GF-D8 (cell line): ENCODE data around the gene DIDO1.

Source experiments
- DNase-seq: peaks from one replicate; lab custom pipeline; 2025; lab: John Stamatoyannopoulos, UW

DIDO1 gene

GRCh38 chr20:62926229-62927127, at the start of gene DIDO1:
DIDO1 (minus strand) TSS chr20:62926505.
- DNase-seq = peak; percentile 54

- no peak for DNase-seq
Measured at GRCh38 chr20:62975251-62975760, 49.0 kb upstream of the DIDO1 start.

GRCh38 chr20:62972845-62973745, 46.8 kb upstream of the DIDO1 start:
- DNase-seq = no peak

DNA sequence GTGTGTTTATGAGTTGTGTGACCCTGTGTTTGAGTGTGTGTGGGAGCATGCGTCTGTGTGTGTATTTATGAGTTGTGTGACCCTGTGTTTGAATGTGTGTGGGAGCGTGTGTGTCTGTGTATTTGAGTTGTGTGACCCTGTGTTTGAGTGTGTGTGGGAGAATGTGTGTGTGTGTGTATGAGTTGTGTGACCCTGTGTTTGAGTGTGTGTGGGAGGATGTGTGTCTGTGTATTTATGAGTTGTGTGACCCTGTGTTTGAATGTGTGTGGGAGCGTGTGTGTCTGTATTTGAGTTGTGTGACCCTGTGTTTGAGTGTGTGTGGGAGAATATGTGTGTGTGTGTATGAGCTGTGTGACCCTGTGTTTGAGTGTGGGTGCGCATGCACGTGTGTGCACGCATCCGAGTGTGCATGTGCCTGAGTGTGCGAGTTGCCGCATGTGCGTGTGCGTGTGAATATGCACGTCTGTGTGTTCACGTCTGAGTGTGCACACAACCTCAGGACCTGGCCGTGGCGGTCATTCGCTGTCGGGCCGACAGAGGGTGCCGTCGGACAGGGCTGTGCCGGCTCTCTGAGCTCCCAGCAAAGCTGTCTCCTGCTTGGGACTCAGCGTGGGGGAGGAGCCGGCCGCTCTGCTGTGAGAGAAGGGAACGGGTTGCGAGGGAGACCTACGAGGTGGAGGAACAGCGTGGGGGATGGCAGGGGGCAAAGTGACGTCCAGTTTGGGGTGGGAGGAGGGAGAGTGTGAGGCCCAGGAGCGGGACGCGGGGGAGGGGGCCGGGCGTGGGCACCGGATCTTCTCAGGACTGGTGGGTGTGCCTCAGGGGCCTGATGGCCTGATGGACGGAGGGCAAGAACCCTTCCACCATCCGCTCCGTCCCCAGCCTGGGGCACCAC, 45.9 kb upstream of the DIDO1 start:
- peak; percentile 33 for DNase-seq

- no peak for DNase-seq
Measured at GRCh38 chr20:62971211-62971949, 45.1 kb upstream of the DIDO1 start.

DNA sequence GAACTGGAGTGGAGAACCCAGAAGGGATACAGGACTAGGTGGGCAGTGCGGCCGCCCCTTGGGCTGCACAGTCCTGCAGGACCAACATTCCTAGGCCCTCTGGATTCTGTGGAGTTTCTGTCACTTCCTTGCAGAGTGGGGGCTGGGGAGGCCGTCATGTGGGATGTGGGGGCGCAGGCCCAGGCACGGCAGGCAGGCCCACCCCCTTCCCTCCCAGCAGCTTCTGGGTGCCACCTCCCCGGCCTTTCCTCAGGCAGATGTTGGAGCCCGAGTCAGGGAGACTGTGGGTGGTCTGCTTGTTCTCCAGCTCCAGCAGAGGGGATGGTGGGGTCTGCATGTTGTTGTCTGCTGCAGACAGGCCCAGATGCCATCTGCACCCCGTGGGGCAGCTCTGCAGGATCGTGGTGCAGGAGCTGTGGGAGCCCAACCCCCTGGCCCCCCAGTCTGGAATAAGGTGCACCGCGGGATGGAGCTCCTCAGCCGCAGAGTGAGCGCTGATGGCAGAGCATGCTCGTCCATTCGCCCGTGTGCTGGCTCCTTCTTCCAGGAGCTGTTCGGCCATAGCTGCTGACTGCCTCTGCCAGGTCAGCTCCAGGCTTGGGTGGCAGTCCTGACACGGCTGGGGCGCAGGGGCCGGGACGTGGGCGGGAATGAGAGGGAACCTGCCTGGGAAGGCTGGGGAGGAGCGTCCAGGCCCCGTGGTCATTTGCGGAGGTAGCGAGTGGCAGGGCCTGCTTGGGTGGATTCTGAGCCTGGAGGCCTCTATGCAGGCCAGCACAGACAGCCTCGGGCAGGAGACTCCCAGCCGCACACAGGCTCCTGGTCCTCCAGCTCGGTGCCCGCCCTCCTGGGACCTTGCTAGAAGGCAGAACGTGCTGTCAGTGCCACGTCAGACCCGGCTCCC, 44.3 kb upstream of the DIDO1 start:
- no peak for DNase-seq

DNA sequence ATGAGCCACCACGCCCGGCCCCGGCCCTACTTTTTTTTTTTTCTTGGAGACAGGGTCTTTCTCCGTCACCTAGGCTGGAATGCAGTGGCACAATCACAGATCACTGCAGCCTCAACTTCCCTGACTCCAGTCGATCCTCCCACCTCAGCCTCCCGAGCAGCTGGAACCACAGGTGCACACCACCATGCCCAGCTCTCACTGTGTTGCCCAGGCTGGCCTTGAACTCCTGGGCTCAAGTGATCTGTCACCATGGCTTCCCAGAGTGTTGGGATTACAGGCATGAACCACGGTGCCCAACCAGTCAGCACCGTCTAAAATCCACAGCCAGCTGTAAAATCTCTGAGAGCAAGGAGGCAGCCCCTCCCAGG, 43.6 kb upstream of the DIDO1 start:
- no peak for DNase-seq

DNA sequence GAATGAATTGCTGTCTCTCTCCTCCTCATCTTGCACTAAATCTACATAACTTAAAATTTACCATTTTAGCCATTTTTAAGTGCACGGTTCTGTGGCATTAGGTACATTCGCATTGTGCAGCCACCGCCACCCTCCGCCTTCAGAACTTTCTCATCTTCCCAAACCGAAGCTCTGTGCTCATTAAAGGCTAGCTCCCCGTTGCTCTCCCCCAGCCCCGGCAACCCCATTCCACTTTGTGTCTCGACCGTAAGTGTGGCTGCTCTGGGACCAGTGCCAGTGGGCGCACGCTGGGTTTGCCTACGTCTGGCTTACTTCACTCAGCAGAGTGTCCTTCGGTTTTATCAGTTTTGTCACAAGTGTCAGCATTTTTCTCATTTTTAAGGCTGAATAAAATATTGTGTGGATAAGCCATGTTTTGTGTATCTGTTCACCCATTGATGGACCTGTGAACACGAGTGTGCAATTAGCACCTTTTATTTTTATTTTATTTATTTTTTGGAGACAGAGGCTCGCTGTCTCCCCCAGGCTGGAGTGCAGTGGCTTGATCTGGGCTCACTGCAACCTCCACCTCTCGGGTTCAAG, 43.0 kb upstream of the DIDO1 start:
- no peak for DNase-seq

- no peak for DNase-seq
Measured at GRCh38 chr20:62968378-62969178, 42.3 kb upstream of the DIDO1 start.

GRCh38 chr20:62967628-62968351, 41.5 kb upstream of the DIDO1 start:
- no peak for DNase-seq

- no peak for DNase-seq
Measured at GRCh38 chr20:62967149-62967501, 40.8 kb upstream of the DIDO1 start.

DNA sequence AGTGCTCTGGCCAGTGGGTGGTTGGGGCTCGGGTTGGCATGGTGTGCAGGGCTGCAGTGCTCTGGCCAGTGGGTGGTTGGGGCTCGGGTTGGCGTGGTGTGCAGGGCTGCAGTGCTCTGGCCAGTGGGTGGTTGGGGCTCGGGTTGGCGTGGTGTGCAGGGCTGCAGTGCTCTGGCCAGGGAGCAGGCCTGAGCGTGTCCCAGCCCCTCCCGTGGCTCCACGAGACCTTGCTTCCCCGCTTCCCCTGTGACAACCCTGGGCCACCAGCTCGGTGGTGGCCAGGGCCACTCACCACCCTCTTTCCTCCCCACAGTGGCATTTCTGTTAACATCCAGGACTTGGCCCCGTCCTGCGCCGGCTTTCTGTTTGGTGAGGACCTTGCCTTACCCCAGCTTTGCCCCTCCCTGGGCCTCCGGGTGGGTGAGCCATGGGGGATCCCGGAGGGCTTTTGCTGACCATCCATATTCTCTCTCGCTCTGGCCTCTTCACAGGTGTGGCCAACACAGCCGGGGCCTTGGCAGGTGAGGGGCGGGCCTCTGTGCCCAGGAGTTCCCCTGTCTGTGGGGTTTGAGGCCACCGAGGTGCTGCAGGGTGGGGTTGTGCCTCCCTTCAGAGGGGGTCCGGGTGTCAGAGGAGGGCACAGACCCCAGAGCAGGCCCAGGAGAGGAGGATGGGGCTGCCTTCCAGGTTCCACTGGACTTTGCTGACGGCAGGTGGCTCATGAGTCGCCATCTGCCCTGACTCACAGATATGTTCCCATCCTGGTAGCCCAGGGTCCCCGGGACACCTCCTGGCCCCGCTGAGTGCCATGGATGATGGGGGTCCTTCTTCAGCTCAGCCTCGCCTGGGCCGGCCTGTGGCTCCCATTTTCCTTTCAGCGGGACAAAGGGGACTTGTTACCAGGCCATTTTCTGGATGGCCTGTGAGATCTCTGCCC, 40.2 kb upstream of the DIDO1 start:
- no peak for DNase-seq

- DNase-seq = no peak
Measured at GRCh38 chr20:62965363-62965771, 39.1 kb upstream of the DIDO1 start.

DNA sequence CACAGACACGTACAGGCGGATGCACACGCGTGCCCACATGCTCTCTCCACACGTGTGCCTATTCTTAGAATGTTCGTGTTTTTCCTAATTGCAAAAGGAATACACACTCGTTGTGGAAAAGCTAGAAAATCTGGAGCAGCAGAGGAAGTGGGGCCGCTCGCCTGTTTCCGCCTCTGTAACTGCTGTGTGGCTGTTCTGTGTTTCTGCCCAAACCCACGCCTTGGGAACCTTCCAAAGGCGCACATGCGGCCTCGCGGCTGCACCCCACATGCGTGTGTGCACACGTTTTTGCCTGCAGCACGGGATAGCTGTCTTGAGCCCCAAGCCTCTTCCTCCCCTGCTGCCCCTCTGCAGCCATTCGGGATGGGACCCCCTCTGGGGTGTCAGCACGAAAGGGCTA, 38.4 kb upstream of the DIDO1 start:
- DNase-seq = no peak

DNA sequence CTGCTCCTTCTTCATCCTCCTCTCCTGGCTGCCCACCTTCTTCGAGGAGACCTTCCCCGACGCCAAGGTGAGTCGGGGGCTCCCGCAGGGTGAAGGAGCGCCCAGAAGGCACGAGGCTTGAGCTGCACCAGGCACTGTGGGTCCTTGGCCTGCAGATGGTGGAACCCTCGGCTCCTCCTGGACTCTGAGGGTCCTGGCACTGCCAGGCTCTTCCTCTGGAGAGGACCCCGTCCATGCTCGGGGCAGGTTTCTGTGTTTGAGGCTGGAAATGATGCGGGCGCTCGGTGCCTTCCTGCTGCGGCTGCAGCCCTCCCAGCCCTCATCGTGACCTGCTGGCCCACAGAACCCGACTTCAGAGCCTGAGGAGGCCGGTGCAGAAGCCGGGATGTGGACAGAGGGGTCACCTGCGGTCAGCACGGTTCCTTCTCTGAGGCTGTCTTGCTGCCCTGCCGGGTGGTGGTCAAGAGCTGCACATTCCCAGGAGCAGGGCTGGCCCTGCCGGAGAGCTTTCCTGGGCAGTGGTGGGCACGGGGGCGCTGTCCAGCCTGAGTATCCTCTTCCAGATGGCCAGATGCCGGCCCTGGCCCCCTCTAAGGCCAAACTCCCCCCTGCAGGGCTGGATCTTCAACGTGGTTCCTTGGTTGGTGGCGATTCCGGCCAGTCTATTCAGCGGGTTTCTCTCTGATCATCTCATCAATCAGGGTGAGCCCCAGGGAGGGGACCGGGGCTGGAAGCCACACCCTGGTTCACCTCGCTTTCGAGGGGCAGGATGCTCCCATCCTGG, 37.5 kb upstream of the DIDO1 start:
- no peak for DNase-seq
